ENCODE data around the gene FOXA2. TPM values are rescaled to one million over a fixed set of nuclear protein-coding genes. Genes with fewer than 3 reads are reported as not detected.
A peak's percentile ranks its signal among the peaks of the same experiment; 100 is the strongest.

The FOXA2 gene
- total and polyA plus RNA-seq, 2 of the 13 experiments (the other 11 are each of a cell fraction or from before 2014, with no cell fraction given): 8.8 to 12.2 TPM

DNA sequence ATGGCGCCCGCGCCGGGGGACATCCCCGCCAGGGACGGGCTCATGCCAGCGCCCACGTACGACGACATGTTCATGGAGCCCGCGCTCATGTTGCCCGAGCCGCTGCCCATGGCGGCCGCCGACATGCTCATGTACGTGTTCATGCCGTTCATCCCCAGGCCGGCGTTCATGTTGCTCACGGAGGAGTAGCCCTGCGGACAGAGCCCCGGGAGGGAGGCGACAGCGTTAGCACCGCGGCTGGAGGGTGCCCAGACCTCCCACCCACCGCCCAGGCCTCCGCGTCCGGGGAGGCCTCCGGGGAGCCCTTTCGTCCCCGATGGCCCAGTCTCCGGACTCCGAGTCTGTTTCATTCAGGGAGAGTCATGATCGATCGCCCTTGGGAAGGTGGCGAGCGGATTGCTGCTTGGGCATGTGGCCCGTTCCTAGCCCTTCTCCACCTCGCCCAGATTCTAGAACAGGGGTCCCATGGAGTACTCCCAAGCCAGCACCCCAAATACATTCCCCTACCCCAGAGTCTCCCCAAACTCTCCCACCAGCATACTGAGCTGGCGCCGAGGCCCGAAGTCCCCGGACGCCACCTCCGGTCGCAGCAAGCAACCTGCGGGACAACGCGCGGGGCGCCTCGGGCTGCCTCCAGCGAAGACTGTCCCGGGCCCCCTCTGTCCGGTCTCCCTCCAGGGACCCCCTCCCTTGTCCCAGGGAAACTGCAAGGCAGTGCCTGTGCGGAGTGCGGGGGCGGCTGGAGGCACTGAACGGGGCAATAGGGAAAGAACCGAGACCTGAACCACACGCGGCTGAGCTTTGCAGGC lies 1.2 kb downstream of the FOXA2 start (continued):
- TF ChIP-seq, protein P1, sequence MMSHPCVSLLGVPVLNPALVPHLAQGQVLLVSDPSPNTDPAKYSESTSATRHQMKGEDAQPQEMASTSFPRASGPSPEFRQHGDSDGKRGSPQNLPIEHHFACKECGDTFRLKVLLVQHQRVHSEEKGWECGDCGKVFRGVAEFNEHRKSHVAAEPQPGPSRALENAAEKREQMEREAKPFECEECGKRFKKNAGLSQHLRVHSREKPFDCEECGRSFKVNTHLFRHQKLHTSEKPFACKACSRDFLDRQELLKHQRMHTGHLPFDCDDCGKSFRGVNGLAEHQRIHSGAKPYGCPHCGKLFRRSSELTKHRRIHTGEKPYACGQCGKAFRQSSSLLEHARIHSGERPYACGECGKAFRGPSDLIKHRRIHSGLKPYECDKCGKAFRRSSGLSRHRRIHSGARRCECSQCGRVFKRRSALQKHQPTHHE (CRISPR knock-in tag; IDR thresholded peaks at IDR 0.05; ENCODE audit: borderline replicate concordance): no peak
- TF ChIP-seq ATF7 (IDR thresholded peaks at IDR 0.05): no peak
- no peak for TF ChIP-seq ATF7 (CRISPR knock-in tag; IDR thresholded peaks at IDR 0.05)
- peak; percentile 93 for TF ChIP-seq KMT2A (CRISPR knock-in tag; IDR thresholded peaks at IDR 0.05)
- TF ChIP-seq SUZ12 (IDR thresholded peaks at IDR 0.05; ENCODE audit: low read depth, low read length): no peak
- TF ChIP-seq ZSCAN9 (CRISPR knock-in tag; IDR thresholded peaks at IDR 0.05; ENCODE audit: borderline replicate concordance): 0 out of 2 replicates have a peak, but pooled peaks have one; percentile 19
- 0 out of 2 replicates have a peak, but pooled peaks have one; percentile 0 for TF ChIP-seq FOSL2 (CRISPR knock-in tag; IDR thresholded peaks at IDR 0.05)
- peak; percentile 84; the same call in 1 of the 2 replicates for TF ChIP-seq NFKB2 (CRISPR knock-in tag; IDR thresholded peaks at IDR 0.05; ENCODE audit: borderline replicate concordance)
- TF ChIP-seq ZNF280B (CRISPR knock-in tag; IDR thresholded peaks at IDR 0.05; ENCODE audit: borderline replicate concordance): peak; percentile 56; the same call in 1 of the 2 replicates
- no peak for TF ChIP-seq ZUFSP (CRISPR knock-in tag; IDR thresholded peaks at IDR 0.05; ENCODE audit: borderline replicate concordance)
- peak; percentile 44 for TF ChIP-seq STAG1 (CRISPR knock-in tag; IDR thresholded peaks at IDR 0.05)
- no peak; the same call in 1 of the 2 replicates for TF ChIP-seq SP4 (CRISPR knock-in tag; IDR thresholded peaks at IDR 0.05)
- TF ChIP-seq, protein P2, sequence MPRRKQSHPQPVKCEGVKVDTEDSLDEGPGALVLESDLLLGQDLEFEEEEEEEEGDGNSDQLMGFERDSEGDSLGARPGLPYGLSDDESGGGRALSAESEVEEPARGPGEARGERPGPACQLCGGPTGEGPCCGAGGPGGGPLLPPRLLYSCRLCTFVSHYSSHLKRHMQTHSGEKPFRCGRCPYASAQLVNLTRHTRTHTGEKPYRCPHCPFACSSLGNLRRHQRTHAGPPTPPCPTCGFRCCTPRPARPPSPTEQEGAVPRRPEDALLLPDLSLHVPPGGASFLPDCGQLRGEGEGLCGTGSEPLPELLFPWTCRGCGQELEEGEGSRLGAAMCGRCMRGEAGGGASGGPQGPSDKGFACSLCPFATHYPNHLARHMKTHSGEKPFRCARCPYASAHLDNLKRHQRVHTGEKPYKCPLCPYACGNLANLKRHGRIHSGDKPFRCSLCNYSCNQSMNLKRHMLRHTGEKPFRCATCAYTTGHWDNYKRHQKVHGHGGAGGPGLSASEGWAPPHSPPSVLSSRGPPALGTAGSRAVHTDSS (CRISPR knock-in tag; conservative IDR thresholded peaks at IDR 0.05): no peak
- TF ChIP-seq ZBTB46 (CRISPR knock-in tag; IDR thresholded peaks at IDR 0.05; ENCODE audit: borderline replicate concordance): no peak; the same call in 1 of the 2 replicates
- TF ChIP-seq SMAD1 (CRISPR knock-in tag; IDR thresholded peaks at IDR 0.05; ENCODE audit: borderline replicate concordance, low read depth): no peak
- peak; percentile 84 for TF ChIP-seq ZNF687 (CRISPR knock-in tag; IDR thresholded peaks at IDR 0.05)
